GM10847 (cell line): Measurements from ENCODE around the gene CCDC81.

Experiments
- POLR2A ChIP-seq: IDR thresholded peaks from 2 replicates; pipeline ENCODE4 v1.6.1; 2011; ENCODE audit not compliant: insufficient read length; ENCODE audit errors: extremely low read depth

CCDC81 gene

DNA sequence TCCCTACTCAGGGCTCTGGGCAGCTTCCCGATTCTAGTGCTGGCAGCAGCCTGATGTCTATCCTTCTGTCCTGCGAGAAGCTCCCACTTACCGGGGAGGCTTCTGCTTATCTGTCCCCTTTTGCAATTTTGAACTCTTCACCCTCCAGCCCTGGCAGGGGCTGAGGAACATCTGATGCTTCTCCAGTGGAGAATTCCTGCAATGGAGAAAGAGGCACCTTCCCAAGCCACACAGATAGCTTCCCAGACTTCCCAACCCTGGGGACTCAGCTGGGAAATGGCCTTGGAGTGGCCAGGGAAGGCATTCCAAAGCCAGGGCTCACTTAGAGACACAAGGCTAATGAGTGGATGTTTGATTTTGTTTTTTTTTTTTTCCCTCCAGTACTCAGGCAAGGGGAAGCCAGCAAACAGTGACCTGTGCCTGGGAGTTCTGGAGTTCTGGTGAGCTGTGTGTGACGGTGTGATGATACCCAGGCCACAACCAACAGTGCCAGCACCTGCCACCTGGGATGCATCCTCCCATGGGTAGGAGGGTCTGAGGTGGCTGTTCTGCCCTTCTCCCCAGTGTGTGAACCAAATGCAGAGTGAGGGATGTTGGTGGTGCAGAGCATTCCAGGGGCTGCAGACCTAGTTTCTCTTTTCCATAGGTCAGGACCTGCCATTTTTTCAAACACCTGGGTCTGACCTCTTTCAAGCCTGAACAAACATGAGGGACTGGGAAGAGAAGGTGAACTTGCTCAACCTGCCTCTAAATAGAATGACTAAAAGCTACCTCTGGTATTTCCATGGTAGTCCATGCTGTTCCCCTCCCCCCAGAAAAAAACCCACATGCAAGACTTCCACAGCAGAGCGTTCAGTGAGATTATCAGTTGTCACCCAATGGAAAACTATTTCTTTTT lies 95.1 kb downstream of the CCDC81 start:
- TF ChIP-seq POLR2A = no peak
